Gastrocnemius medialis (tissue), 4 donors: ENCODE data around the gene SUGCT. TPM values are rescaled to one million over a fixed set of nuclear protein-coding genes. Genes with fewer than 3 reads are reported as not detected.

Experiments
- ATAC-seq, 2 donors: fragments of 150-250 bp; one replicate each; pipeline ENCODE4 v1.9.1; 2016
- DNase-seq, 2 donors: peaks; one replicate each; pipeline ENCODE4 v3.0.0-alpha.2; 2019
- H3K27ac ChIP-seq, 4 donors: fragments of 200-600 bp; sonication (generic); 1 replicate in 1 of 4; 2 replicates in 3 of 4; pipeline ENCODE4 v1.5.1; 2016 to 2018; ENCODE audit warnings: mild to moderate bottlenecking in 2 of 4, moderate library complexity in 1 of 4
- H3K27me3 ChIP-seq, 3 donors: fragments of 200-600 bp; sonication (generic) in 2 of 3; 1 replicate in 1 of 3; 2 replicates in 2 of 3; pipeline versions ENCODE4 v1.5.1 to v1.6.0; 2016 to 2019; ENCODE audit warnings: mild to moderate bottlenecking in 1 of 3, moderate library complexity in 1 of 3
- H3K36me3 ChIP-seq, 2 donors: fragments of 200-600 bp; sonication (generic) in 1 of 2; one replicate each; pipeline ENCODE4 v1.5.1; 2017 to 2018
- H3K4me1 ChIP-seq, 2 donors: fragments of 200-600 bp; sonication (generic) in 1 of 2; one replicate each; pipeline ENCODE4 v1.5.1; 2016 to 2017; ENCODE audit warnings: mild to moderate bottlenecking in 2 of 2
- H3K4me3 ChIP-seq, 4 donors: fragments of 200-600 bp; sonication (generic) in 3 of 4; 1 replicate in 1 of 4; 2 replicates in 3 of 4; pipeline ENCODE4 v1.5.1; 2016 to 2019; ENCODE audit warnings: mild to moderate bottlenecking in 2 of 4
- H3K9me3 ChIP-seq, 3 donors: fragments of 200-600 bp; sonication (generic) in 2 of 3; 1 replicate in 1 of 3; 2 replicates in 2 of 3; pipeline ENCODE4 v1.5.1; 2016 to 2019
- POLR2A ChIP-seq, 2 donors: fragments of 450-650 bp; IDR thresholded peaks; one replicate each; pipeline ENCODE4 v1.6.1; 2017; ENCODE audit warnings: antibody characterized with exemption in 2 of 2, mild to moderate bottlenecking in 2 of 2, moderate library complexity in 2 of 2
- in situ Hi-C, 4 donors: fragments of 200-750 bp; cut with MboI; loops; one replicate each; pipeline versions ENCODE4 v1.15.0 to v1.8.0; 2017; ENCODE audit warnings: low sequenced_read_pairs in 4 of 4
- intact Hi-C: fragments of 100-400 bp; cut with DNase I; formaldehyde crosslinking; loops from one replicate; pipeline ENCODE4 v1.15.1; 2023; ENCODE audit warnings: low total_unique reads
- total RNA-seq, 4 donors: library from RNA; depleted of rRNA; stranded (reverse); fragments of >200 nt; gene quantifications; one replicate each; pipeline versions ENCODE4 v1.1.0 to v1.2.3, GENCODE V29; 2016
- TF ChIP-seq, protein P1 (sequence below), 5 experiments: fragments of 450-650 bp in 3 of 5; fragments of 200-600 bp in 2 of 5; sonication (generic) in 2 of 5; IDR thresholded peaks in 4 of 5; conservative IDR thresholded peaks in 1 of 5; 1 replicate in 4 of 5; 2 replicates in 1 of 5; pipeline ENCODE4 v1.5.1; 2016 to 2019; ENCODE audit warnings: antibody characterized with exemption in 5 of 5, mild to moderate bottlenecking in 3 of 5, moderate library complexity in 3 of 5

SUGCT gene
- total RNA-seq, 4 donors from 2014 or later: 2.3 to 3.5 (median 2.9) TPM

DNA sequence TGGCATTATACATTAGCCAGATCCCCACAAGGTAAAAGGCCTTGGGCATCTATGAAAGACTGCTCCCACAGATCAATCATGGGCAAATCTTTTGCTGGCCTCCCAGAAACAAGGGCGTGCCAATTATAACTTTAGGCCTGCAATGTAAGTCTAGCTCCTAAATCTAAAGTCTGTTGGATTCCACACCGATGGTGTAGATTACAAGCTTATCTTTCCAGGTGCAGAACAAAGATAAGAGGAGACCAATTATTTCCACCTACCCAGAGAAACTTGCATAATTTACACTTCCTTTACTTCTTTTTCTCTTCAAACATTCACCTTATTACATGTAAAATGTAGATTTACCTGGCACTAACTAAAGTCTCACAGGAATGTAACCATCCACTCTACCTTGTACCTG is 713.1 kb downstream of the SUGCT start:
- Histone ChIP-seq H3K27ac (no peak overlapping the region), H3K4me3 (no peak overlapping the region), H3K9me3 (no peaks in the 10 kb centered on the region), H3K36me3 (no peaks in the 10 kb centered on the region), H3K27me3 (no peaks in the 10 kb centered on the region), H3K4me1 (no peaks in the 10 kb centered on the region)
- DNase-seq (no peak), ATAC-seq (no peak)
- in situ Hi-C loops (no loop called here), intact Hi-C loops (no loop called here)
- TF ChIP-seq POLR2A (IDR thresholded peaks at IDR 0.05): no peak
- TF ChIP-seq, protein P1, sequence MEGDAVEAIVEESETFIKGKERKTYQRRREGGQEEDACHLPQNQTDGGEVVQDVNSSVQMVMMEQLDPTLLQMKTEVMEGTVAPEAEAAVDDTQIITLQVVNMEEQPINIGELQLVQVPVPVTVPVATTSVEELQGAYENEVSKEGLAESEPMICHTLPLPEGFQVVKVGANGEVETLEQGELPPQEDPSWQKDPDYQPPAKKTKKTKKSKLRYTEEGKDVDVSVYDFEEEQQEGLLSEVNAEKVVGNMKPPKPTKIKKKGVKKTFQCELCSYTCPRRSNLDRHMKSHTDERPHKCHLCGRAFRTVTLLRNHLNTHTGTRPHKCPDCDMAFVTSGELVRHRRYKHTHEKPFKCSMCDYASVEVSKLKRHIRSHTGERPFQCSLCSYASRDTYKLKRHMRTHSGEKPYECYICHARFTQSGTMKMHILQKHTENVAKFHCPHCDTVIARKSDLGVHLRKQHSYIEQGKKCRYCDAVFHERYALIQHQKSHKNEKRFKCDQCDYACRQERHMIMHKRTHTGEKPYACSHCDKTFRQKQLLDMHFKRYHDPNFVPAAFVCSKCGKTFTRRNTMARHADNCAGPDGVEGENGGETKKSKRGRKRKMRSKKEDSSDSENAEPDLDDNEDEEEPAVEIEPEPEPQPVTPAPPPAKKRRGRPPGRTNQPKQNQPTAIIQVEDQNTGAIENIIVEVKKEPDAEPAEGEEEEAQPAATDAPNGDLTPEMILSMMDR (IDR thresholded peaks at IDR 0.05 in 4 of 5, conservative IDR thresholded peaks at IDR 0.05 in 1 of 5): no peak

DNA sequence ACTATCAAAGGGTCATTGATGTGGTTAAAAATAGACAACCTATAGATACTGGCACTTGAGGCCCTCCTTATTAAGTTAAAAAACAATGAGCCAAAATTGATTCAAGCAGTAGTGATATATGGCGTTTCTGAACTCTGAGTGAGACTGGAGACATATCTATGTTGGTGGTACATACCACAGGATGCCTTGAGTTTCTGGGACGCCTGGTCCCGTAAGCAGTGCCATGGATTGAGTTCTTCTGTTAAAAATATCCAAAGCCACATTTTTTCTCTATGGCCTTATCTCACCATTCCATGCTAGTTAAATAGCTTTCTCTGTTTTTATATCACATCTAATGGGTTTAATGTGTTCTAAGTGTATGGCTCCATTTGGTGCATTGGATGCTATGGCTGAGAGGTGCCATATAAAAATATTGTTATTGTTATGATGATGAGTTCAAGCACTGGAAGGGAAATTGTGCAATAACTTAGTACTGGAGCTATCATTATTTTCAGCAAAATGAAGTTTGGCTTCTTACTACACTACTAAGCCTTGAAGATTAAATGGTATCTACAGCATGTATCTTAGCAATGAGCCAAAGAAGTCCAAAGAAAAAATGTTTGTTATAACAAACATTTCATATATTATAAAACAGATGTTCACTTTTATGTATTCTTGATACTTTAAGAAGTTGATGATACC is 713.9 kb downstream of the SUGCT start:
- ATAC-seq: no peak
- intact Hi-C loops: no loop called here
- H3K4me3 ChIP-seq: no peak overlapping the region

DNA sequence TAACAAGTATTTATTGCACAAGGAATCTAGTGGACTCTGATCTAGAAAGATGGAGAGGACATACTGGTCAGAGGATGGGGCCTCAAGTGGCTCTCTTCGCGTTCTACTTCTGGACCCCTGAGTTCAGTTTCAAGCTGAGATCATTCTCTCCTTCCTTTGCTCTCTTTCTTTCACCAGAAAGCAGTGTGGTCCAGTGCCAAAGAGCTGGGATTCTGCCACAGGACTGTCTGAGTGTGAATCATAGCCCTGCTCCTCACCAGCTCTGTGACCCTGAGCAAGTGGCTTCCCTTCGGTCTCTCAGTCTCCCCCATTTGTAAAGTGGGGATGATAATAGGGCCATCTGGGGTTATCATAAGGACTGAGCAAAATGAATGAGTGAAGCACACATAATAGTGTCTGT is 715.2 kb downstream of the SUGCT start:
- H3K4me1 ChIP-seq: no peaks in the 10 kb centered on the region
- no peaks in the 10 kb centered on the region for H3K9me3 ChIP-seq
- H3K4me3 ChIP-seq: no peak overlapping the region
- intact Hi-C loops (no loop called here), in situ Hi-C loops (no loop called here)
- H3K27me3 ChIP-seq: no peaks in the 10 kb centered on the region
- no peak overlapping the region for H3K27ac ChIP-seq
- no peak for ATAC-seq
- DNase-seq: no peak
- H3K36me3 ChIP-seq: no peaks in the 10 kb centered on the region
- TF ChIP-seq, protein P1 (IDR thresholded peaks at IDR 0.05 in 4 of 5, conservative IDR thresholded peaks at IDR 0.05 in 1 of 5): no peak
- no peak for TF ChIP-seq POLR2A (IDR thresholded peaks at IDR 0.05)

More for the DNA sequence above, 713.9 kb downstream of the SUGCT start:
- TF ChIP-seq, protein P1 (IDR thresholded peaks at IDR 0.05 in 4 of 5, conservative IDR thresholded peaks at IDR 0.05 in 1 of 5): no peak
- no peak for TF ChIP-seq POLR2A (IDR thresholded peaks at IDR 0.05)
- Histone ChIP-seq H3K27me3 (no peaks in the 10 kb centered on the region), H3K36me3 (no peaks in the 10 kb centered on the region), H3K27ac (no peak overlapping the region), H3K4me1 (no peaks in the 10 kb centered on the region), H3K9me3 (no peaks in the 10 kb centered on the region)
- in situ Hi-C loops: no loop called here
- no peak for DNase-seq

DNA sequence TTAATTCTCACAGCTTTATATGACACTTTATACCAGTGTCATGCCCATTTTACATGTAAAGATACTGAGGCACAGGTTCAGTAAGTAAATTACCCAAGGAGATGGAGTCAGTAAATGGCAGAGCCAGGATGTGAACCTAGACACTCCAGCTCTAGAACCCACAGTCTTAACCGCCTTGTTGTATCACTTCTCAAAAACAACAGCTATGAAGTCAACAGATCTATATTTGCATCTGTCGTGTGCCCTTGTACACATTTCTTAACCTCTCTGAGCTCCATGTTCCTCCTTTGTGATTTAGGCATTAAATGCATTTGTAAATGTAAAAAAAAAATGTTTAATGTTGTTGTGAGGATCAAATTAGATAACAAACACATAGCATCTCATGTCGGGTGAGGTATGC is 716.2 kb downstream of the SUGCT start:
- in situ Hi-C loops: no loop called here
- DNase-seq: no peak
- intact Hi-C loops: no loop called here
- TF ChIP-seq, protein P1 (IDR thresholded peaks at IDR 0.05 in 4 of 5, conservative IDR thresholded peaks at IDR 0.05 in 1 of 5): no peak
- TF ChIP-seq POLR2A (IDR thresholded peaks at IDR 0.05): no peak
- H3K27ac ChIP-seq: no peak overlapping the region
- H3K9me3 ChIP-seq: no peaks in the 10 kb centered on the region
- H3K4me3 ChIP-seq: no peak overlapping the region
- H3K36me3 ChIP-seq: no peaks in the 10 kb centered on the region
- ATAC-seq: no peak
- no peaks in the 10 kb centered on the region for H3K4me1 ChIP-seq
- no peaks in the 10 kb centered on the region for H3K27me3 ChIP-seq

DNA sequence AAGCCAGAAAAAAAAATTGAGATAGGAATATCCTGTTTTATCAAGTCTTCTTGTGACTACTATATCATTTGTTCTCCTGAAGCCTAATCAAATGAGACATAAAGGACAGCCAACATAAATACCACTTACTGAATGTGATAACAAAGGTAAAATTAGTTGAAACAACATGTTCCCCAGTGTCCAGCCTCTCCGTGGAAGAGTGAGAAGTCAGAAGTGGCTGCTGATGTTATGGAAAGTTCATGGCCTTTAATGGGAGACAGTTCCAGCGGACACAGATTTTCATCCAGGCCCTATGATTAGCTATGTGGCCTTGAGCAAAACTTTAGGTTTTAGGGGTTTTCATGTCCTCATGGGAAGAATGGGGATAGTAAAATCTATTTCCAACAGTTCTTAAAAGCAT is 724.3 kb downstream of the SUGCT start:
- no peak overlapping the region for H3K27ac ChIP-seq
- in situ Hi-C loops: no loop called here
- no peaks in the 10 kb centered on the region for H3K27me3 ChIP-seq
- H3K36me3 ChIP-seq: no peaks in the 10 kb centered on the region
- TF ChIP-seq, protein P1 (IDR thresholded peaks at IDR 0.05 in 4 of 5, conservative IDR thresholded peaks at IDR 0.05 in 1 of 5): no peak
- no peak for TF ChIP-seq POLR2A (IDR thresholded peaks at IDR 0.05)
- H3K4me3 ChIP-seq: no peak overlapping the region
- ATAC-seq (no peak), DNase-seq (no peak)
- H3K9me3 ChIP-seq: no peaks in the 10 kb centered on the region
- H3K4me1 ChIP-seq: no peaks in the 10 kb centered on the region
- intact Hi-C loops: no loop called here
